GM06990 (cell line): ENCODE data around the gene RALGAPA2.

ENCODE experiments used
- DNase-seq: peaks from one replicate; pipeline ENCODE4 v3.0.0-alpha.2; 2011; ENCODE audit not compliant: insufficient read length; ENCODE audit errors: extremely low read depth
- H3K27me3 ChIP-seq: replicated peaks from 2 replicates; pipeline ENCODE4 v1.6.0; 2011; ENCODE audit warnings: low read length; ENCODE audit not compliant: control insufficient read depth, insufficient read depth
- H3K36me3 ChIP-seq: 2 replicates; pipeline ENCODE4 v1.5.1; 2011; ENCODE audit warnings: low read length; ENCODE audit not compliant: control insufficient read depth, insufficient read depth
- H3K4me3 ChIP-seq: replicated peaks from 2 replicates; pipeline ENCODE4 v1.5.1; 2011; ENCODE audit warnings: low read depth, mild to moderate bottlenecking, control low read depth, low read length
- TF ChIP-seq, protein P1 (sequence below): IDR thresholded peaks from 2 replicates; pipeline ENCODE4 v1.5.1; 2011; ENCODE audit warnings: low read length, control low read depth, mild to moderate bottlenecking, inconsistent platforms; ENCODE audit not compliant: insufficient read depth, poor library complexity, severe bottlenecking

The RALGAPA2 gene

DNA sequence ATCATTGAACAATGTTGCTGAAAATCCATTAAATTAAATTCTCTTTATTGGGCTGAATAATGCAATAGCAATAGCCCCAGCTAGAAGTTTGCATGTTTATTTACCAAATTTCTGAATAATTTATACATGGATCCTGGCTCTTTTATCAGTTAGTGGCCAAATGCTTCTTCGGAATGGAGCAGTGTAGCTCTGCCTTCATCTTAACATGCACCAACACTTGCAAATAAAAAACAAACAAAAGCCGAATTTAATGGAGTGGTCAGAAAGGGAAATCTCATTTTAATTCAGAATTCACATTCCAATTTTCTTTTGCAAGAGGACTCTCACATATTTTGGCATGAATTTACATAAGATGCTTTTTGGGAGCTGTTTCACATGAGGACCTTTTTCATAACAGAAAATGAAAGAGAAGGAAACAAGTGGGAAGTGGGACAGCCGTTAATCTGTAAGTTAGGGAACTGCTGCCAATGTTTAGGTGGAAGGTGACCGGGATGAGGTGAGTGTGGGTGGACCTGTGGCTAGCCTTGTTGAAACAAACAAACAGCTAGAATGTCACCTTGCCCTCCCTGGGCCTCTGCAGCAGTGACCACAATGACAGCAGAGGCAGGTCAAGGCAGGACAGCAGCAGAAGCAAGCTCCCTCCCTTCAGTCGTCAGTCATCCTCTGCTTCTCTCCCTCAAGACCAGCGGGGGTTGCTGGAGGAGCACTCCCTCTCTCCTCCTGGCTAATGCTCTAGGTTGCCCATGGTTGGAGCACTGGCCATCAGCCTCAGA is 271.4 kb downstream of the RALGAPA2 start:
- Histone ChIP-seq H3K4me3 (no peak overlapping the region), H3K27me3 (no peaks in the 10 kb centered on the region), H3K36me3 (no peaks in the 10 kb centered on the region; the same call in 1 of the 2 replicates)
- DNase-seq = no peak
- TF ChIP-seq, protein P1, sequence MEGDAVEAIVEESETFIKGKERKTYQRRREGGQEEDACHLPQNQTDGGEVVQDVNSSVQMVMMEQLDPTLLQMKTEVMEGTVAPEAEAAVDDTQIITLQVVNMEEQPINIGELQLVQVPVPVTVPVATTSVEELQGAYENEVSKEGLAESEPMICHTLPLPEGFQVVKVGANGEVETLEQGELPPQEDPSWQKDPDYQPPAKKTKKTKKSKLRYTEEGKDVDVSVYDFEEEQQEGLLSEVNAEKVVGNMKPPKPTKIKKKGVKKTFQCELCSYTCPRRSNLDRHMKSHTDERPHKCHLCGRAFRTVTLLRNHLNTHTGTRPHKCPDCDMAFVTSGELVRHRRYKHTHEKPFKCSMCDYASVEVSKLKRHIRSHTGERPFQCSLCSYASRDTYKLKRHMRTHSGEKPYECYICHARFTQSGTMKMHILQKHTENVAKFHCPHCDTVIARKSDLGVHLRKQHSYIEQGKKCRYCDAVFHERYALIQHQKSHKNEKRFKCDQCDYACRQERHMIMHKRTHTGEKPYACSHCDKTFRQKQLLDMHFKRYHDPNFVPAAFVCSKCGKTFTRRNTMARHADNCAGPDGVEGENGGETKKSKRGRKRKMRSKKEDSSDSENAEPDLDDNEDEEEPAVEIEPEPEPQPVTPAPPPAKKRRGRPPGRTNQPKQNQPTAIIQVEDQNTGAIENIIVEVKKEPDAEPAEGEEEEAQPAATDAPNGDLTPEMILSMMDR = no peak

- H3K27me3 ChIP-seq = no peaks in the 10 kb centered on the region
- DNase-seq = no peak
- TF ChIP-seq, protein P1 = no peak
- no peak overlapping the region for H3K4me3 ChIP-seq
- no peaks in the 10 kb centered on the region; the same call in 1 of the 2 replicates for H3K36me3 ChIP-seq
Observed at GRCh38 chr20:20440481-20440880, 272.0 kb downstream of the RALGAPA2 start.

GRCh38 chr20:20439602-20440190 is 272.7 kb downstream of the RALGAPA2 start:
- Histone ChIP-seq H3K4me3 (no peak overlapping the region), H3K27me3 (no peaks in the 10 kb centered on the region), H3K36me3 (no peaks in the 10 kb centered on the region; the same call in 1 of the 2 replicates)
- TF ChIP-seq, protein P1 = no peak
- DNase-seq = no peak

DNA sequence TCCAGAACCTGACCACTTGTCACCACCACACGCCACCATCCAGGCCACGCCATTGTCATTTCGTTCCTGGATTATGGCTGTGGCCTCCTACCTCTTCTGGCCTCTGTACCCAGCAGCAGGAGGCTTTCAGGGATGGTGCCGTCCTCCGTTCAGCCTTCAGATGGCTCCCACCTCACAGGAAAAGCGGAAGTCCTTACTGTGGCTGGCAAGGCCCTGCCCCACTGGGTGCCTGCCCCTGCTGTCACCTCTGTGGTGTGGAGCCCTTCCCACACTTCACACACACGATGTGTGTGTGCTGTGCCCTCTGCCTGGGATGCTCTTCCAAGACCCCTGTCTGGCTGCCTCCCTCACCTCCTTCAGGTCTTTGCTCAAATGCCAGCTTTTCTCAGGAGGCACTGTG is 275.1 kb downstream of the RALGAPA2 start:
- DNase-seq = no peak
- Histone ChIP-seq H3K4me3 (no peak overlapping the region), H3K27me3 (no peaks in the 10 kb centered on the region), H3K36me3 (no peaks in the 10 kb centered on the region; the same call in 1 of the 2 replicates)
- TF ChIP-seq, protein P1 = no peak

DNA sequence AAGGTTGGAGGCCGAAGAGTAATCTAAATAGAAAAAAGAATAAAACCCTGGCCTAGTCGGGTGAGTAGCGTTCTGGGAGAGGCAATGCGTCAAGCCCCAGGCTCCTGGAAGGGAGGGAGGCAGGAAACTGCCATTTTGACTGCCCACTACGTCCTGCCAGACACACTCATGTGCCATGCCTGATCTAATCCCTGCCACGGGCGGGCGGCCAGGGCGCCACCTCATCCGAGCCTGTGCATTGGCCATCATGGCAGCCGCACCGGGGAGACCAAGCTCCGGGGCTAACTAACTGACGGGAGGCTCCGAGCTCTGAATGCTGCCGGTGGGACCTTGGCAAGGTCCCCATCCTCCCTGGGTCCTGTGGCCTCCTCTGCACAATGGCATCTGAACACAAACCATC is 275.8 kb downstream of the RALGAPA2 start:
- H3K36me3 ChIP-seq = no peaks in the 10 kb centered on the region; the same call in 1 of the 2 replicates

More for the DNA sequence above, 275.8 kb downstream of the RALGAPA2 start:
- DNase-seq = no peak
- H3K27me3 ChIP-seq = no peaks in the 10 kb centered on the region
- no peak overlapping the region for H3K4me3 ChIP-seq
- TF ChIP-seq, protein P1 = no peak
